Uterus (tissue), 2 donors: ENCODE measurements around the gene RHBG.

Source experiments
- POLR2A ChIP-seq, 2 donors: fragments of 450-650 bp; IDR thresholded peaks; one replicate each; pipeline ENCODE4 v1.6.1; 2016; ENCODE audit warnings: antibody characterized with exemption in 2 of 2, mild to moderate bottlenecking in 1 of 2, moderate library complexity in 1 of 2
- TF ChIP-seq, protein P1 (sequence below), 4 experiments: fragments of 200-600 bp in 2 of 4; fragments of 450-650 bp in 2 of 4; sonication (generic) in 2 of 4; IDR thresholded peaks; one replicate each; pipeline ENCODE4 v1.5.1; 2016 to 2019; ENCODE audit warnings: antibody characterized with exemption in 4 of 4, mild to moderate bottlenecking in 2 of 4, moderate library complexity in 1 of 4

DNA sequence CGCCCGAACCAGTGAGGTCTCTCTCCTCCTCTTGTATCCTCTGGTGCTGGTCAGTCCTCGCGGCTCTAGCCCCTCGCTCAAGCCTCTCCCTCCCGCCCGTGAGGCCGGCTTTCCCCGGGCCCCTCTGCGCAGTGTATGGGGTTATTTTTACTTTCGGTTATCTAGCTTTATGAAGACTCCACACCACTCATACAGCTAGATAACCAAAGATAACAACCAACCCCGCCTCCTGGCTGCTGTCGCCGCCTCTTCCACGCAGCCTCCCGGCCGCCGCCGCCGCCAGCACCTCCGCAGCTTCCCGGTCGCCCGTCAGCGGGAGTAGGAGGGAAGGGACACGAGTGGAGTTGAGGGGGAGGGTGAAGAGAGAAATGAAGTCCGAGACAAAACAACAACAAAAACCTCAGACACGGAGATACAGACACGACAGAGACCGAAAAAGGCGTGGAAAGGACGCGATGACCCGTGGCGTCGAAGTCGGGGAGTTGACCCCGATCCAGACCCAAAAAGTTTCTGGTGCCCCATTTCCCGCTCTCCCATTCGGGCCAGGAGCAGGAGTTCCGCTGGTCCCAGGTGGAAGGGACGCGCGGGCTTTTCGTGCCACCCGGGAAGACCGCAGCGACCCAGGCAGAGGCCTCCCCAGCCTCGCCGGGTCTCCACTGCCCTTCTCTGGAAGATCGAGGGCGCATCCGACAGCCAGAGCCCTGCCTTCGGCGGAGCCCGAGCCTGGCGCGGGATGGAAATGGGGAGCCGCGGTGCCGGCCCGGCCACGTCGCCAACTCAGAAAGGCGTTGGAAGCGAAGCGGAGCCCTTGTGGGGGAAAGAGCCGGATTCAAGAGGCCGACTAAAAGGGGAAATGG, 51.4 kb downstream of the RHBG start:
- TF ChIP-seq, protein P1, sequence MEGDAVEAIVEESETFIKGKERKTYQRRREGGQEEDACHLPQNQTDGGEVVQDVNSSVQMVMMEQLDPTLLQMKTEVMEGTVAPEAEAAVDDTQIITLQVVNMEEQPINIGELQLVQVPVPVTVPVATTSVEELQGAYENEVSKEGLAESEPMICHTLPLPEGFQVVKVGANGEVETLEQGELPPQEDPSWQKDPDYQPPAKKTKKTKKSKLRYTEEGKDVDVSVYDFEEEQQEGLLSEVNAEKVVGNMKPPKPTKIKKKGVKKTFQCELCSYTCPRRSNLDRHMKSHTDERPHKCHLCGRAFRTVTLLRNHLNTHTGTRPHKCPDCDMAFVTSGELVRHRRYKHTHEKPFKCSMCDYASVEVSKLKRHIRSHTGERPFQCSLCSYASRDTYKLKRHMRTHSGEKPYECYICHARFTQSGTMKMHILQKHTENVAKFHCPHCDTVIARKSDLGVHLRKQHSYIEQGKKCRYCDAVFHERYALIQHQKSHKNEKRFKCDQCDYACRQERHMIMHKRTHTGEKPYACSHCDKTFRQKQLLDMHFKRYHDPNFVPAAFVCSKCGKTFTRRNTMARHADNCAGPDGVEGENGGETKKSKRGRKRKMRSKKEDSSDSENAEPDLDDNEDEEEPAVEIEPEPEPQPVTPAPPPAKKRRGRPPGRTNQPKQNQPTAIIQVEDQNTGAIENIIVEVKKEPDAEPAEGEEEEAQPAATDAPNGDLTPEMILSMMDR (IDR thresholded peaks at IDR 0.05): no peak
- TF ChIP-seq POLR2A (IDR thresholded peaks at IDR 0.05): no peak
